NT2/D1 (cell line): ENCODE measurements around the gene ALOX5.

ENCODE experiments used
- DNase-seq: peaks from one replicate; pipeline ENCODE4 v3.0.0-alpha.2; 2011; ENCODE audit warnings: low read depth, low spot score
- H3K27me3 ChIP-seq: 2 replicates; pipeline ENCODE4 v1.6.0; 2011; ENCODE audit warnings: mild to moderate bottlenecking; ENCODE audit not compliant: insufficient read length, insufficient read depth
- H3K36me3 ChIP-seq: 2 replicates; pipeline ENCODE4 v1.6.1; 2011; ENCODE audit warnings: mild to moderate bottlenecking, low read length, mixed read lengths; ENCODE audit not compliant: insufficient read depth, insufficient read length
- H3K4me1 ChIP-seq: 2 replicates; pipeline ENCODE4 v1.5.1; 2011; ENCODE audit not compliant: insufficient read depth, insufficient read length
- H3K4me3 ChIP-seq: 2 replicates; pipeline ENCODE4 v1.5.1; 2011; ENCODE audit warnings: low read depth; ENCODE audit not compliant: insufficient read length
- H3K9ac ChIP-seq: 2 replicates; pipeline ENCODE4 v1.6.0; 2011; ENCODE audit warnings: low read depth; ENCODE audit not compliant: insufficient read length
- H3K9me3 ChIP-seq: 2 replicates; pipeline ENCODE4 v1.5.1; 2011; ENCODE audit warnings: mild to moderate bottlenecking, low read length; ENCODE audit not compliant: insufficient read depth
- SUZ12 ChIP-seq: IDR thresholded peaks from 2 replicates; pipeline ENCODE4 v1.6.1; 2011; ENCODE audit not compliant: insufficient read length, insufficient read depth; ENCODE audit errors: extremely low read depth
- YY1 ChIP-seq: IDR thresholded peaks from 2 replicates; pipeline ENCODE4 v1.6.1; 2011; ENCODE audit not compliant: insufficient read length, insufficient read depth
- ZNF274 ChIP-seq: IDR thresholded peaks from 2 replicates; pipeline ENCODE4 v1.6.1; 2011; ENCODE audit warnings: mild to moderate bottlenecking, low read depth, low read length

ALOX5 gene

GRCh38 chr10:45443101-45444009 lies 69.3 kb downstream of the ALOX5 start:
- no peak for DNase-seq

GRCh38 chr10:45444022-45444421 lies 70.0 kb downstream of the ALOX5 start:
- TF ChIP-seq SUZ12 (no peak), ZNF274 (no peak), YY1 (no peak)
- Histone ChIP-seq H3K9ac (no peak overlapping the region), H3K4me3 (no peak overlapping the region), H3K4me1 (no peaks in the 10 kb centered on the region), H3K36me3 (no peaks in the 10 kb centered on the region), H3K9me3 (no peaks in the 10 kb centered on the region), H3K27me3 (no peaks in the 10 kb centered on the region)
- no peak for DNase-seq

More at GRCh38 chr10:45443101-45444009, 69.3 kb downstream of the ALOX5 start:
- Histone ChIP-seq H3K36me3 (no peaks in the 10 kb centered on the region), H3K9ac (no peak overlapping the region), H3K9me3 (no peaks in the 10 kb centered on the region), H3K4me3 (no peak overlapping the region), H3K27me3 (no peaks in the 10 kb centered on the region), H3K4me1 (no peaks in the 10 kb centered on the region)
- TF ChIP-seq SUZ12 (no peak), YY1 (no peak), ZNF274 (no peak)

- DNase-seq: no peak
- no peak overlapping the region for H3K9ac ChIP-seq
These were observed 71.2 kb downstream of the ALOX5 start for GRCh38 chr10:45444976-45445898.

GRCh38 chr10:45446858-45447257 lies 72.8 kb downstream of the ALOX5 start:
- no peaks in the 10 kb centered on the region for H3K27me3 ChIP-seq
- H3K9ac ChIP-seq: no peak overlapping the region
- DNase-seq: no peak
- TF ChIP-seq YY1 (no peak), ZNF274 (no peak), SUZ12 (no peak)
- no peaks in the 10 kb centered on the region for H3K9me3 ChIP-seq
- no peaks in the 10 kb centered on the region for H3K4me1 ChIP-seq
- H3K4me3 ChIP-seq: no peak overlapping the region
- no peaks in the 10 kb centered on the region for H3K36me3 ChIP-seq

More at GRCh38 chr10:45444976-45445898, 71.2 kb downstream of the ALOX5 start:
- no peaks in the 10 kb centered on the region for H3K9me3 ChIP-seq
- no peak overlapping the region for H3K4me3 ChIP-seq
- TF ChIP-seq YY1 (no peak), ZNF274 (no peak), SUZ12 (no peak)
- no peaks in the 10 kb centered on the region for H3K36me3 ChIP-seq
- no peaks in the 10 kb centered on the region for H3K4me1 ChIP-seq
- no peaks in the 10 kb centered on the region for H3K27me3 ChIP-seq

- Histone ChIP-seq H3K9ac (no peak overlapping the region), H3K4me1 (no peaks in the 10 kb centered on the region), H3K36me3 (no peaks in the 10 kb centered on the region), H3K27me3 (no peaks in the 10 kb centered on the region), H3K9me3 (no peaks in the 10 kb centered on the region), H3K4me3 (no peak overlapping the region)
- TF ChIP-seq SUZ12 (no peak), YY1 (no peak), ZNF274 (no peak)
- DNase-seq: no peak
These were observed 73.4 kb downstream of the ALOX5 start for GRCh38 chr10:45447416-45447815.

- no peak for DNase-seq
- Histone ChIP-seq H3K4me3 (no peak overlapping the region), H3K9ac (no peak overlapping the region), H3K4me1 (peaks cover 3% of the 10 kb centered on the region), H3K27me3 (no peaks in the 10 kb centered on the region), H3K36me3 (no peaks in the 10 kb centered on the region), H3K9me3 (no peaks in the 10 kb centered on the region)
- TF ChIP-seq ZNF274 (no peak), SUZ12 (no peak), YY1 (no peak)
These were observed 76.8 kb downstream of the ALOX5 start for GRCh38 chr10:45450866-45451265.
